AG04450 (cell line): ENCODE results near the gene AFMID. TPM values are rescaled to one million over a fixed set of nuclear protein-coding genes. Genes with fewer than 3 reads are reported as not detected.
A peak's percentile ranks its signal among the peaks of the same experiment; 100 is the strongest.

Experiments
- CTCF ChIA-PET: fragments of 300-600, 350-600 bp; formaldehyde crosslinking; extraction: SDS; loops from one replicate; lab custom pipeline; 2022; ENCODE audit warnings: antibody characterized with exemption, inconsistent platforms; lab: Charles Lee
- POLR2A ChIA-PET: fragments of 350-600 bp; formaldehyde crosslinking; extraction: SDS; loops from one replicate; lab custom pipeline; 2021; ENCODE audit warnings: antibody characterized with exemption, inconsistent platforms; lab: Yijun Ruan, JAX
- DNase-seq: peaks from one replicate; pipeline ENCODE4 v3.0.0-alpha.2; 2011; ENCODE audit warnings: low read depth, low spot score
- H3K27ac ChIP-seq: one replicate; pipeline ENCODE4 v1.5.1; 2012; ENCODE audit warnings: low read depth, low read length, control low read depth
- H3K27me3 ChIP-seq: one replicate; pipeline ENCODE4 v1.6.0; 2012; ENCODE audit warnings: low read length; ENCODE audit not compliant: control insufficient read depth, insufficient read depth
- H3K4me3 ChIP-seq: 2 replicates; pipeline ENCODE4 v1.5.1; 2011; ENCODE audit warnings: mild to moderate bottlenecking, low read depth, low read length, control low read depth
- H3K9me3 ChIP-seq: 2 replicates; pipeline ENCODE4 v1.5.1; 2012; ENCODE audit warnings: low read length; ENCODE audit not compliant: control insufficient read depth, insufficient read depth
- polyA plus RNA-seq: library from polyadenylated mRNA; depleted of rRNA; stranded (reverse); fragments of >200 nt; gene quantifications from 2 replicates; pipeline ENCODE4 v1.2.3, GENCODE V29; 2011
- TF ChIP-seq, protein P1 (sequence below): IDR thresholded peaks from 2 replicates; pipeline ENCODE4 v1.5.1; 2011; ENCODE audit warnings: low read depth, low read length, control low read depth, inconsistent platforms

The AFMID gene
- polyA plus RNA-seq, 1 experiment = 26.2 TPM

DNA sequence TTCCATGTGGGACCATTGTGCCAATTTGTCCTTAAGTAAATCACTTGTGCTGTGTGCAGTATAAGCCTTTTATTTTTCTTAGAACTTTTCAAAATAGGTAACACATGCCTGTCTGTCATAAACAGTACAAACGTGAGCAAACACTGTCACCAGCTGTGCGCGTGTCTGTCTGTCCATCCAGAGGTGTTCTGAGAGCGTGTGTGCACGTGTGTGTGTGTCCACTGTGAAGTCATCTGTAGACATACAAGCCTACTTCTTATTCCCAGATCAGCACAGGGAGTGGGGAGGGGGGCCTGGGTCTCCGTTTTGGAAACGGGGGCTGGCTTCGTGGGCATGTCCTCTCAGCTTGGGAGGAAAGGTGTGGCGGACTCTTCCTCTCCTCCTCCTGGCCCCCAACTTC lies 53.7 kb downstream of the AFMID start:
- CTCF ChIA-PET = interaction anchor here (1.0 to 2.0 kb wide), 2 partner anchors 9 to 11 kb away, joined by 5 to 12 read pairs; no protein-coding TSS in a partner anchor
- POLR2A ChIA-PET = no interaction called here
- H3K27ac ChIP-seq = no peak overlapping the region
- no peak for DNase-seq
- H3K4me3 ChIP-seq = no peak overlapping the region
- no peaks in the 10 kb centered on the region for H3K9me3 ChIP-seq
- H3K27me3 ChIP-seq = peaks cover 6% of the 10 kb centered on the region
- TF ChIP-seq, protein P1, sequence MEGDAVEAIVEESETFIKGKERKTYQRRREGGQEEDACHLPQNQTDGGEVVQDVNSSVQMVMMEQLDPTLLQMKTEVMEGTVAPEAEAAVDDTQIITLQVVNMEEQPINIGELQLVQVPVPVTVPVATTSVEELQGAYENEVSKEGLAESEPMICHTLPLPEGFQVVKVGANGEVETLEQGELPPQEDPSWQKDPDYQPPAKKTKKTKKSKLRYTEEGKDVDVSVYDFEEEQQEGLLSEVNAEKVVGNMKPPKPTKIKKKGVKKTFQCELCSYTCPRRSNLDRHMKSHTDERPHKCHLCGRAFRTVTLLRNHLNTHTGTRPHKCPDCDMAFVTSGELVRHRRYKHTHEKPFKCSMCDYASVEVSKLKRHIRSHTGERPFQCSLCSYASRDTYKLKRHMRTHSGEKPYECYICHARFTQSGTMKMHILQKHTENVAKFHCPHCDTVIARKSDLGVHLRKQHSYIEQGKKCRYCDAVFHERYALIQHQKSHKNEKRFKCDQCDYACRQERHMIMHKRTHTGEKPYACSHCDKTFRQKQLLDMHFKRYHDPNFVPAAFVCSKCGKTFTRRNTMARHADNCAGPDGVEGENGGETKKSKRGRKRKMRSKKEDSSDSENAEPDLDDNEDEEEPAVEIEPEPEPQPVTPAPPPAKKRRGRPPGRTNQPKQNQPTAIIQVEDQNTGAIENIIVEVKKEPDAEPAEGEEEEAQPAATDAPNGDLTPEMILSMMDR = no peak

DNA sequence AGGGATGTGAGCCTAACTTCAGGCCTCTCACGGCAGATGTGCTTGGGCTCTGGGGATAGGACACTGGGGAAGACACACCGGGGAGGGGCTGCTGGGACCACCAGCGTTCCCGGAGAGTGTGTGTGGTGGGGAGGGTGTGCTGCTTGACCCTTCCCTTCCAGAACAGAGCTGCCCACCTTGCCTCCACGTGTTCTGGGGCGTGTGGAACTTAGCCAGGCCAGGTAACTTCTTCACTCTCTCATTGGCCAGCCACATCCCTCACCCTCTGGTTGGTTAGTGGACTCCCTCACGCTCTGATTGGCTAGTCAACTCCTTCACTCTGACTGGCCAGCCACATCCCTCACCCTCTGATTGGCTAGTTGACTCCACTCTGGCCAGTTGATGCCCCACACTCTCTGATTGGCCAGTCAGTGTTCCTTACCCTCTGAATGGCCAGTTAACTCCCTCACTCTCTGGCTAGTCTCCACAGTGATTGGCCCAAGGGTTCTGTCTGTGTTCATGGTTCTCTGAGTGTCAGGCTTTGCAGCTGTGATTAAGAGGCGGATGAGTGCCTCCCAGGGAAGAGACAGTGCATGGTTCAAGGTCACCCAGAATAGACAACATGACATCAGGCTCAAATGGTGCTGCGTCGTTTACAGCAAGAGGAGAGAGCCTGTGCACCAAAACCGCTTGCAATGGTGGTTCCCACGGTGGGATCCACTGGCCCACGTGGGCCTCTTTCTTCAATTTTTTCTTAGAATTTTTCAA lies 54.3 kb downstream of the AFMID start:
- H3K4me3 ChIP-seq = no peak overlapping the region
- peak; percentile 32 for DNase-seq
- H3K27ac ChIP-seq = no peak overlapping the region
- H3K9me3 ChIP-seq = no peaks in the 10 kb centered on the region
- H3K27me3 ChIP-seq = peaks cover 6% of the 10 kb centered on the region
- POLR2A ChIA-PET = no interaction called here
- CTCF ChIA-PET = interaction anchor here (1.3 to 2.0 kb wide), 2 partner anchors 8 to 10 kb away, joined by 5 to 12 read pairs; no protein-coding TSS in a partner anchor
- TF ChIP-seq, protein P1 = no peak

DNA sequence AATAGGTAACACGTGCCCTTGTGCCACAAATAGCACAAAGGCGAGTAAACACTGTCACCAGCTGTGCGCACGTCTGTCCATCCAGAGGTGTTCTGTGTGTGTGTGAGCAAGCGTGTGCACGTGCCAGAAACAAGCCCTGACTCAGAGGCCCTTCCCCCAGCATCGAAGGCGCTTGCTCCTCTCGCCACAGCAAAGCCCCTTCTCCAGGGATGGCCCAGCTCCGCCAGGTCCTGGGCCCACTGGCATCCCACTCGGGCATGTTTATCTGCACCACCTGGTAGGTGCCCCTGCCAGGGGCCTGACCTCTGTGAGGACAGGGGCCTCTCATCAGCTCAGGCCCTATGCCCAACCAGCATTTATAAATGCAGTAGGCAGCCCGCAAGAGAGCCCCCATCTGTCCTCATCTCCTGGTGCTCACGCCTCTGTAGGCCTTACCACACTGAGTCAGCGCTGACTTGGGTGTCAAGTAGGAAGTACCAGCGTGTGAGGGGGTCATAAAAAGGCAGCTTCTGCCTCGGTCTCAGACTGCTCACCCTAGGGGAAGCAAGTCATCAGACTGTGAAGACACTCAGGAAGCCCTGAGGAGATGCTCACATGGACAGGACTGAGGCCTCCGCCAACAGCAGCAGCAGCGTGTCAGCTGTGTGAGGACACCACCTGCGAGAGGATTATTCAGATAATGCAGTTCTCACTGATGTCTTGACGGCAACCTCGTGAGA lies 55.0 kb downstream of the AFMID start:
- H3K9me3 ChIP-seq = no peaks in the 10 kb centered on the region
- DNase-seq = no peak
- H3K27ac ChIP-seq = no peak overlapping the region
- H3K4me3 ChIP-seq = no peak overlapping the region
- POLR2A ChIA-PET = no interaction called here
- peaks cover 6% of the 10 kb centered on the region for H3K27me3 ChIP-seq
- TF ChIP-seq, protein P1 = no peak
- CTCF ChIA-PET = interaction anchor here (0.5 to 2.0 kb wide), 3 partner anchors 7 to 56 kb away, joined by 4 to 12 read pairs (median 5); no protein-coding TSS in a partner anchor

DNA sequence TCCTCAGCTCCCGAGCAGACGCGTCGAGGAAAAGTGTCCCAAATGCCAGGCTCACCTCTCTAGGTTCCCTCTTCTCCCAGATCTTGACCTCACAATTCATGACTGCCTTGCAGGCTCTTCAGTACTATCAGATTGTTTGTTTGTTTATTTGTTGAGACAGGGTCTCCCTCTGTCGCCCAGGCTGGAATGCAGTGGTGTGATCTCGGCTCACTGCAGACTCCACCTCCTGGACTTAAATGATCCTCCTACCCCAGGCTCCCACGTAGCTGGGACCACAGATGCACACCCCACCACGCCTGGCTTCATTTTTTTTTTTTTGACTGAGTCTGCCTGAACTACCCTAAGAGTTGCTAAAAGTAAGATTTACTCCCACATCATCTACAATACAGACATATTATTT lies 60.1 kb downstream of the AFMID start:
- no peak overlapping the region for H3K27ac ChIP-seq
- ChIA-PET POLR2A (no interaction called here), CTCF (interaction anchor here (1.2 kb wide), 1 partner anchor 135 kb away, joined by 3 read pairs; no protein-coding TSS in a partner anchor)
- H3K9me3 ChIP-seq = no peaks in the 10 kb centered on the region
- no peak overlapping the region for H3K4me3 ChIP-seq
- peaks cover 2% of the 10 kb centered on the region for H3K27me3 ChIP-seq
- no peak for DNase-seq
- TF ChIP-seq, protein P1 = no peak
